PC-3 (cell line): Measurements from ENCODE around the gene NFXL1.

Experiments
- EZH2 ChIP-seq: fragments of 300-600 bp; sonication (generic); IDR thresholded peaks from one replicate; pipeline ENCODE4 v1.6.1; 2017; ENCODE audit warnings: antibody characterized with exemption, mild to moderate bottlenecking, low read length; ENCODE audit not compliant: unreplicated experiment
- TF ChIP-seq, protein P1 (sequence below): fragments of 300-600 bp; sonication (generic); conservative IDR thresholded peaks from 2 replicates; pipeline ENCODE4 v1.5.1; 2017; ENCODE audit warnings: antibody characterized with exemption, low read depth, mild to moderate bottlenecking, low read length

DNA sequence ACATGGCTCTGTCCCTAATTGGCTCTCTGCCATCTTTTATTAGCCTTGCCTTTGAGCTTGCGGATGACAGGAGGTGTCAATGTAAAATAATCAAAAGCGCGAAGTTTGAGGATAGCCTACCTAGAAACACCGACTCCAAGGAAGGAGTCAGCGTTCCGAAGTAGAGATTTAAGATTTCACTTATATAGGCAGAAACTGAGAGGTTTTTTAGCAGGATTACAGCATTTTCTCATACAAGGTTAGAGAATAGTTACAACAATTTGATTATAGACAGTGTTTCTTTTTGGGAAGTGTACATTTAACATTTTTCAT, 499 bp upstream of the NFXL1 start:
- TF ChIP-seq, protein P1, sequence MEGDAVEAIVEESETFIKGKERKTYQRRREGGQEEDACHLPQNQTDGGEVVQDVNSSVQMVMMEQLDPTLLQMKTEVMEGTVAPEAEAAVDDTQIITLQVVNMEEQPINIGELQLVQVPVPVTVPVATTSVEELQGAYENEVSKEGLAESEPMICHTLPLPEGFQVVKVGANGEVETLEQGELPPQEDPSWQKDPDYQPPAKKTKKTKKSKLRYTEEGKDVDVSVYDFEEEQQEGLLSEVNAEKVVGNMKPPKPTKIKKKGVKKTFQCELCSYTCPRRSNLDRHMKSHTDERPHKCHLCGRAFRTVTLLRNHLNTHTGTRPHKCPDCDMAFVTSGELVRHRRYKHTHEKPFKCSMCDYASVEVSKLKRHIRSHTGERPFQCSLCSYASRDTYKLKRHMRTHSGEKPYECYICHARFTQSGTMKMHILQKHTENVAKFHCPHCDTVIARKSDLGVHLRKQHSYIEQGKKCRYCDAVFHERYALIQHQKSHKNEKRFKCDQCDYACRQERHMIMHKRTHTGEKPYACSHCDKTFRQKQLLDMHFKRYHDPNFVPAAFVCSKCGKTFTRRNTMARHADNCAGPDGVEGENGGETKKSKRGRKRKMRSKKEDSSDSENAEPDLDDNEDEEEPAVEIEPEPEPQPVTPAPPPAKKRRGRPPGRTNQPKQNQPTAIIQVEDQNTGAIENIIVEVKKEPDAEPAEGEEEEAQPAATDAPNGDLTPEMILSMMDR, result no peak
- TF ChIP-seq EZH2, result no peak
